NCI-H187 treated with DMSO at 0.1 percent for 48 hours (cell line): ENCODE measurements around the gene FAM222A.

Experiments used
- DNase-seq: peaks from one replicate; lab custom pipeline; 2025; lab: John Stamatoyannopoulos, UW

FAM222A gene

GRCh38 chr12:109724321-109724892 is 10.8 kb downstream of the FAM222A start:
- no peak for DNase-seq

- DNase-seq, result no peak
Observed at GRCh38 chr12:109725321-109726105, 11.9 kb downstream of the FAM222A start.

DNA sequence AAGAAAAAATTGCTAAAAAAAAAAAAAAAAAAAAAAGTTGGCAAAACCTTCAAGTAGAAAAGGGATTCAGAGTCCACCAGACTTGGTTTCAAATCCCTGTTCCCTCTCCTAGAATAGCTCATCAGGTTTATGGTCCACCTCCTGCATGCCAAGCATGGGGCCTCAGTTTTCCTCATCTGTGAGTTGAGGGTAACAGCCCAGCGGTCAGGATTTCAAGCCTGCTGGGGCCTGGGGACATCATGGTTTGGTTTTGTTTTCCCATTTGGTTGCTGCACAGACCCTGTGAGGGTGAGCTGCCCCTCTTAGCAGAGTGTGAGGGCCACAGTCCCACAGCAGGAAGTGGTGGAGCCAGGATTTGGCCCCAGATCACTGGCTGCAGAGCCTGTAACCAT is 12.5 kb downstream of the FAM222A start:
- DNase-seq, result no peak

- no peak for DNase-seq
Observed at GRCh38 chr12:109726511-109727038, 12.9 kb downstream of the FAM222A start.

- no peak for DNase-seq
Observed at GRCh38 chr12:109727039-109727723, 13.6 kb downstream of the FAM222A start.

DNA sequence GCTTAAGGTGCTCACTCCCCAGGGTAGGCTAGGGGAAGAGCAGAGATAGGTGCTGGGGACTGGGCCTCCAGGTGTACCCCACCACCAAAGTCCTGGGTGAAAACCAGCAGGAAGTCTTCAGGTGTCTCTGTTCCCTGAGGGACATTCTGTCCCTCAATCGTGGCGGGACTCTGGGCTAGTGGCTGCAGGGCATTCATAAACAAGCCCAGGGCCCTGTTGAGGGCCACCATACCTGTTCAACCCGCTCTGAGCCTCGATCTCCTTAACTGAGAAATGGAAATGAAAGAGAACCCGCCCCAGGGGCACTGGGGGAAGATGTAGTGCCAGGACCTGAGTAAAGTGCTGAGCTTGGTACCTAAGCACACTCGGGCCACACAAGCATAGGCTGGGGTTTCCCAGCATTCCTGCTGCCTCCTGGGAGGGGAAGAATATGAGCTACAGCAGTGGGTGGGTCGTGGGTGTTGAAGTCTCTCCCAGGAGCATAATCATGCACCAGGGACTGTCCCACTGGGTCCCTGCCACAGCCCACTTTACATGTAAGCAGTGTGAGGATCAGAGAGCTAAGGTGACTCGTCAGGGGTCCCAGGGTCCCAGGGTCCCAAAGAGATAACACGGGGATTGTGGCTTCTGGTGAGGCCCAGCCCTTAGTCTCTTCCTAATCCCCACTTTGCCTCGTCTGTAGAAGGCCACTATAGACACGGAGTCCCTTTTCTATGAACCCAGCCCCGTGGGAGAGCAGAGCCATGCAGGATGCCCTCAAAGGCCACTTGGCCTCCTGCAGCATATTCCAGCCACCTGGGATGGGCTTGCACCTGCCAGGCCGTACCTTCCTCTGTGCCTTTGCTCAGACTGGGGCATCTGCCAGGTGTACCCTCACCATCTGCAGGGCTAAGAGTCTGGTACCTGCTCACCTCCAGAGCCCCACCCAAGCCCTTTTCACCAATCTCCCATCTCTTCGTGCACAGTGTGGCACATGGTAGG is 14.4 kb downstream of the FAM222A start:
- DNase-seq, result no peak

GRCh38 chr12:109728921-109729320 is 15.3 kb downstream of the FAM222A start:
- DNase-seq, result no peak

DNA sequence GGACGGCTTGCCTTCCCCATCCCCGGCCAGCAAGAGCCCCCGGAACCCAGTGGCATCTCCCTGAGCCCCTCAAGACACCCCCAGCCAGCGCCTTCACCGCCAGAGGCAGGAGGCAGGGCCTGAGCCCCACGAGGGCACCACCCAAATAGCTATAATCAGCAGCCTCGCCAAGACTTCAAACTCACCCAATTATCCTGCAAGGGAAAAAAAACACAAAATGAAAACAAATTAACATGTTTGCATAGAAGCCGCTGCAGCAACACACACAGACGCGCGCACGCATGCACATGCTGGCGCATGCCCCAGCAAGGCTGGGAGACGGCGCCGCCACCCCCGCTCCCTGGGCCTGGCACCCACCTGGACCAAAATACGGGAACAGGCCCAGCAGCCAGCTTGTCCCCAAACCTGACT is 15.8 kb downstream of the FAM222A start:
- no peak for DNase-seq

DNA sequence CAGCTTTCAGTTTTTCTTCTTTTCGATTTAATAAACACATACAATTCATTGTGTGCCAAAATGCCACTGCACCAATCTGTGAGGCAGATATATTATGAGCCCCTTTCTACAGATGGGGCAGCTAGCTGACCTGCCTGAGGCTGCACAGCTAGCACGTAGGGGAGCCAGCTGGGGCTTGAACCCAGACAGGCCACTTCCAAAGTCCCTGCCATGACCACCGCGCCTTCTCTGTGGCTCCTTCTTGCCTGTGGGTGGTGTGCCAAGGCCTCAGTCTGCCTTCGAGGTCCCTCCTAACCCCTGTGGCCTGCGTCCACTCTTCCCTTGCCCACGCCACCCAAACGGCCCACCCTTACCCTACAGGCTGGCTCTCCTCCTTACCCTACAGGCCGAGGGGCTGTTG is 16.2 kb downstream of the FAM222A start:
- DNase-seq, result no peak

DNA sequence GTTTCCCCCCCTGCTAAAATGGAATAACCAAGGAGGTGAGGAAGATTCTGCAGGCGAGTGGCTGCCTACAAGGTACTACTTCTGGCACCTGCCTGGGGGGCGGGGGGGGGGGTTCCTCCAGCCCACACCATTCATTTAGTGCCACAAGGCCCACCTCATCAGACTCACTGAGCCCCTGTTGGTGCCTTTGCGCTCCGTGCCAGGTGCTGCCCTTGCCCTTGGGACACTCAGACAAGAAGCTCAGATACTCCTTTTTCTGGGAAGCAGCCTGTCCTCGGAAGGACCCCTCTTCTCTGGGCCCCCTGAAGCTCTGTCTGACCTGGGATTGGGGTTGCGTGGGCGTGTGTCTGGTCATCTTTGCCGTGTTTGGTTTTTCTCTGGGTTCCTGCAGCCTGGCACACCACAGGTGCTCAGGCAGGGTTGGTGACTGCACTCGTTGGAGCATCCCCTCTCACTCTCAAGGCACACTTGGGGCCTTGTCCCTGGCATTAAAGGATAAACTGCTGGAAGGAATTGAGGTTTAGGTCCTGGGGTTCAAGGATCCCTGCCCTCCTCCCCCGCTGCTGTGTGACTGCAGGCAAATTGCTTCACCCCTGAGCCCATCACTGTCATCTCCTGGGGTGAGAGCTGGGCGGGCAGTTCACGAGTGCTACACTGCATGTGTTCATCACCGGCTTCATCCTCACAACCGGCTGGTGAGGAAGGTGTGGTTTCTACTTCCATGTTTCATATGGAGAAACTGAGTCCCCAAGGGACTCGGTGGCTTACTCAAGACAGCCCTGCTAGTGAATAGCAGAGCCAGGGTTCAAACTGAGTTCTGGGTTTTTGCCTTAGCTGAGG is 16.9 kb downstream of the FAM222A start:
- no peak for DNase-seq

DNA sequence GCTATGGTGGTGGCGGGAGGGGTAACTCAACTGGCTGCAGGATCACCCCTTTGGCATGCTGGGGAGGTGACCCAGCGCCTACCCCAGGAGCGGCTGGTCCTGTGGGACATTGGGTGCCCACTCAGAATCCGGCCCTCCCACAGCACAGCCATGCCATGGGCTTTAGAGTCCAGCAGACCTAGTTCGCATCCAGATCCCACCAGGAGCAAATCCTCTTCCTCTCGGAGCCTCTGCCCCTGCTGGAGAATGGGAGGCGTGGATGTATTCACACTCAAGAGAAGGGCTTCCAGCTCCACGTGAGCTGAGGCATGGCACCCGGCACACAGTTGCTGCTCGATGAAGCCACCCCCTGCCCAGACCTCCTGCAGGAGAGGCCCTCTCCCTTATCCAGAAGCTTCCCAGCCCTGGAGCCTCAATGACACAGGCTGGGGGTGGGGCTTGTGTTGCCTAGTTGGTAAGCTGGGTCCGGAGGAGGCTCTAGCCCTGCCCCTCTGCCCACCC is 17.7 kb downstream of the FAM222A start:
- no peak for DNase-seq

DNA sequence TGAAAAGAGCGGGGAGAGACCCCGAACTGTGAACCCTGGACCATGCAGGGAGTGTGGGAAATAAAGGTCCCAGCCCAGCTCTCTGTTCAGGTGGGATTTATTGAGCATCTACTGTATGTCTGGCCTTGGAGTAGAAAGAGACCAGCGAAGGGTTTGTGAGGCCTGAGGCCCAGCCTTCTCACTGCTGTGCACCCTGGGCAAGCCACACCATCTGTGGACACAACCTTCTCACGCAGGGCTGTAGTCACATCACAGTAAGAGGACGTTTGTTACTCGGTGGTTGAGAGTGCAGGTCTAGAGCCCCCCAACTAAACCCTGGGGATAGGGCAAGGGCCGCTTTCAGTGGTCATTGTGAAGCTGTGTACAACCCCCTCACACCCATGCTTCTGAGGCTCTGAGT is 18.2 kb downstream of the FAM222A start:
- no peak for DNase-seq

GRCh38 chr12:109732321-109733305 is 19.0 kb downstream of the FAM222A start:
- no peak for DNase-seq

DNA sequence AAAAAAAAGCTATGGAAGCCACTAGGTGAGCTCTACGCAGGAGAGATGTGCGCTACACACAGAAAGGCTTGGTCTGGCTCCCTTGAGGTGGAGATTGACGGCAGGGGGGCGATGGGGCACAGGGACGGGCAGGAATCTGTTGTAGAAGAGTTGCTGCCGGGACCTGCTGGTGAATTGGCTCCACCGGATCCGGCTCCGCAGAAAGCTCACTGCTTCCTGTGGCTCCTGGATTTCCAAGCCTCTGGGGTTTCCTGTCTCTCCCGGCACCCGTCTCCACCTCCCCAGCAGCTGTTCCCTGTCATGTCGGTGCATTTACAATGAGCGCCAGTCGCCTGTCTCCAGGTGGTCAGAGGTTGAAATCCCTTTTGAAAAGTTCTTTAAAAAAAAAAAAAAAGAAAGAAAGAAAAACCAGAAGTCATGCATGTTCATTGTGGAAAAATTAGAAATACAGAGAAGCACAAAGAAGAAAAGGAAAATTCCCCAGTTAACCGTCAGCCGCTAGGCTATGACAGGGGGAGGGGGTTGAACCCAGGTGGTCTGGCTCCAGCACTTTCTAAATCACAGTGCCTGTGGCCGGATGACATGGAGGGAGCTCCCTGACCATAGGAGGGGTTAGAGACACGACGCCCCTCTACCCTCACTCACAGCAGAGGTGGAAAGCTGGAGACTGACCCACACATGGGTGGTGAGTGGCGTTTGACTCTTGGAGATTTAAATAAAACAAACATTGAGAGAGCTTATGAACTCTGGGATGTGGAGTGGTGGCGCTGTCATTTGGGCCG is 20.8 kb downstream of the FAM222A start:
- DNase-seq, result no peak

- no peak for DNase-seq
Observed at GRCh38 chr12:109735051-109735521, 21.5 kb downstream of the FAM222A start.

GRCh38 chr12:109735825-109736551 is 22.4 kb downstream of the FAM222A start:
- no peak for DNase-seq

DNA sequence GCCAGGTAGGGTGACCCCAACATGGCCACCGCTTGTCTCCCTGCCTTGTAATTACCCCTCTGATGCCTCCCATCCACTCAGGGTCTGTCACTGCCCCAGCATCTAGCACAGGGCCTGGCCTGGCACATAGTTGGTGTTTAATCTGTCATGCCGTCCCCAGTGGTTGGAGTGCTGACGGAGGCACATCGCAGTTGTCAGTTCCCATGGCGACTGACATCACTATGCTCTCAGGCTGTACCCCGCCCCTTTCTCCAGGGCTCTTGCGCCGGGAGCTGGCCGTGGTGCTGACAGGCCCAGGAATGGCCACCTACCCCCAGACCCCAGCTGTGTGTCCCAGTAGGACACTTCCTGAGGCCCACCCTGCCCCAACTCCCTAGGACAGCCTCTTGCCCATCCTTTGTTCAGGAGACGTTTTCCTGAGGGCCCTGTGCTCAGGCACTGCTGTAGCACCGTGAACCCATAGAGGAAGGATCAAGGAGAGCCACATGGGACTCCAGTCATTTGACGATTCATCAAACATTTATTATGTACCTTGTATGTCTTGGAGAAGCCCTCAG is 23.0 kb downstream of the FAM222A start:
- no peak for DNase-seq
